HepG2 (cell line): ENCODE data around the gene ABAT. TPM values are rescaled to one million over a fixed set of nuclear protein-coding genes. Genes with fewer than 3 reads are reported as not detected.

Experiments
- ASH2L ChIP-seq: fragments of 300-600, 200-600 bp; sonication (generic); IDR thresholded peaks from 2 replicates; pipeline ENCODE4 v1.7.0; 2017; ENCODE audit warnings: low read depth, mild to moderate bottlenecking, moderate library complexity, mixed read lengths, low read length; ENCODE audit not compliant: insufficient read length
- CREM ChIP-seq, 2 experiments: sonication (generic) in 1 of 2; formaldehyde crosslinking in 1 of 2; IDR thresholded peaks; 2 replicates each; pipeline versions ENCODE4 v1.4.0 to v1.6.1; 2016 to 2020; ENCODE audit warnings: antibody characterized with exemption in 1 of 2, mild to moderate bottlenecking in 1 of 2, missing genetic modification reagents in 1 of 2
- ERF ChIP-seq: IDR thresholded peaks from 2 replicates; pipeline ENCODE4 v1.6.1; 2018; ENCODE audit warnings: missing biosample characterization, missing genetic modification reagents
- KAT2B ChIP-seq: fragments of 150-350 bp; IDR thresholded peaks from 2 replicates; pipeline ENCODE4 v1.6.1; 2014; ENCODE audit warnings: low read depth, low read length, borderline replicate concordance
- KDM2A ChIP-seq: sonication (generic); formaldehyde crosslinking; IDR thresholded peaks from 2 replicates; pipeline ENCODE4 v1.4.0; 2020; ENCODE audit warnings: low read depth, missing genetic modification reagents, borderline replicate concordance
- NFAT5 ChIP-seq: sonication (generic); formaldehyde crosslinking; IDR thresholded peaks from 2 replicates; pipeline ENCODE4 v1.4.0; 2020; ENCODE audit warnings: missing genetic modification reagents
- RFX5 ChIP-seq: IDR thresholded peaks from 2 replicates; pipeline ENCODE4 v1.6.1; 2011; ENCODE audit warnings: low read depth, low read length, improper control_type of control experiment
- SIN3B ChIP-seq: fragments of 150-350 bp; IDR thresholded peaks from 2 replicates; pipeline ENCODE4 v1.6.1; 2014; ENCODE audit warnings: low read length
- SOX6 ChIP-seq, 2 experiments: fragments of 450-650 bp in 1 of 2; sonication (generic) in 1 of 2; formaldehyde crosslinking in 1 of 2; IDR thresholded peaks; 2 replicates each; pipeline versions ENCODE4 v1.4.0 to v1.6.1; 2017 to 2020; ENCODE audit warnings: antibody characterized with exemption in 1 of 2, mild to moderate bottlenecking in 1 of 2, missing genetic modification reagents in 1 of 2
- ZFP82 ChIP-seq: sonication (generic); formaldehyde crosslinking; IDR thresholded peaks from 2 replicates; pipeline ENCODE4 v1.5.1; 2020; ENCODE audit warnings: mild to moderate bottlenecking, missing genetic modification reagents, borderline replicate concordance
- ZNF230 ChIP-seq: sonication (generic); formaldehyde crosslinking; IDR thresholded peaks from 2 replicates; pipeline ENCODE4 v1.4.0; 2020; ENCODE audit warnings: mild to moderate bottlenecking, missing genetic modification reagents
- ZNF331 ChIP-seq: sonication (generic); formaldehyde crosslinking; IDR thresholded peaks from 2 replicates; pipeline ENCODE4 v1.4.0; 2020; ENCODE audit warnings: missing genetic modification reagents
- ZNF333 ChIP-seq: sonication (generic); formaldehyde crosslinking; IDR thresholded peaks from 2 replicates; pipeline ENCODE4 v1.4.0; 2020; ENCODE audit warnings: mild to moderate bottlenecking, missing genetic modification reagents, borderline replicate concordance
- ZNF670 ChIP-seq: sonication (generic); formaldehyde crosslinking; IDR thresholded peaks from 2 replicates; pipeline ENCODE4 v1.8.0; 2022; ENCODE audit warnings: mild to moderate bottlenecking, missing genetic modification reagents, borderline replicate concordance
- ZNF687 ChIP-seq: sonication (generic); formaldehyde crosslinking; IDR thresholded peaks from 2 replicates; pipeline ENCODE4 v1.5.1; 2020; ENCODE audit warnings: mild to moderate bottlenecking, missing genetic modification reagents, moderate library complexity
- ZSCAN9 ChIP-seq: IDR thresholded peaks from 2 replicates; pipeline ENCODE4 v1.6.1; 2016; ENCODE audit warnings: borderline replicate concordance
- polyA plus RNA-seq, 8 experiments: library from polyadenylated mRNA; depleted of rRNA in 3 of 8; stranded (reverse) in 7 of 8; unstranded in 1 of 8; fragments of >200 nt; fragmentation: Illumina TruSeq in 4 of 8; extraction: Trizol in 4 of 8; gene quantifications; 2 replicates each; pipeline versions ENCODE4 v1.2.1 to v1.2.3, GENCODE V29; 2011 to 2016; ENCODE audit warnings: low read depth in 4 of 8, missing spikeins in 1 of 8, mixed read lengths in 1 of 8; ENCODE audit not compliant: insufficient read depth in 1 of 8
- total RNA-seq, 5 experiments: library from RNA; depleted of rRNA; stranded (reverse); fragments of >200 nt; fragmentation: Illumina TruSeq; extraction: Trizol; gene quantifications; 2 replicates each; pipeline ENCODE4 v1.2.3, GENCODE V29; 2016; ENCODE audit warnings: low read depth in 1 of 5
- TF ChIP-seq, protein P1 (sequence below): IDR thresholded peaks from 2 replicates; pipeline ENCODE4 v1.6.1; 2016; ENCODE audit warnings: low read depth, control low read depth

Gene ABAT
- total and polyA plus RNA-seq, 2 of the 13 experiments (the other 11 are each of a cell fraction or from before 2014, with no cell fraction given), result 47.6 to 97.3 TPM

DNA sequence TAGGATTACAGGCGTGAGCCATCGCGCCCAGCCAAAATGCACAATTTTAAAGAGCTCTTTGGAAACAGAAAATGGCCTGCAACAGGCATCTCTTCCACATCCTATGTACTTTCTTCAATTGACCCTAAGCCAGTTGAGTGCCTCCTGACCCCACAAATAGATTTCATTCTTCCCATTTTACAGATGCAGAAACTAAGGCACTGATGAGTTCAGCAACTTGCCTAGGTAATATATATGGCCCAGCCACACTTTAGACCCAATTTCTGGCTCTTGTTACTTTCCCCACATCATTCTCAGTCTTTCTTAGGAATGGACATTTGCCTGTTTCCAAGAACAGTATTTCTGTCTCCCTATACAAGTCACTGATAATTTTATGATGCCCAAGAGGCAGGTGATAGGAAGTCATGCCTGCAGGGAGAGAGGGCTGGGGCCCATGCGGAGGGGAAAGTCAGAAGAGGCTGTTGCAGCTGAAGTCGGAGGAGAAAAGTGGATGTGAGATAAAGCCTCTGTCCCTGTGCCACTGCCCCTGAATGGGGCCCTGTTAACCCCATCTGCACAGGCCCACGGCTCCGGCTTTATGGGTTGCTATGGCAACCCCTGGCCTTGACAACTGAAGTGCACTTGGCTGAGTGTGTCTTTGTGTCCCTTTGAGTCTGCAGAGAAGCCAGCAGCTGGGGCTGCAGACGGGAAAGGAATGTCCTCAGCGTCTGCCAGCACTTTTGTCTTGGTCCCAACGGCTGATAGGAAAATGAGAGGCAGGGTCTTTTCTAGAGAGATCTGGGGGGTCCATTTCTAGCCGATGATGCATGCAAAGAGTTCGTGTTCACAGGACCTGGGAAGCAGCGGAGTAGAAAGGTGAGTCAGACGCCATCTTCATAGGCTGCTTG is 45.9 kb downstream of the ABAT start (continued):
- TF ChIP-seq ZNF687 (CRISPR knock-in tag), result peak; percentile 46; the same call in 1 of the 2 replicates
- TF ChIP-seq ERF (CRISPR knock-in tag), result 0 out of 2 replicates have a peak, but pooled peaks have one; percentile 45
- no peak for TF ChIP-seq SOX6 (IDR thresholded peaks at IDR 0.05)
- peak; percentile 38; the same call in 1 of the 2 replicates for TF ChIP-seq SOX6 (CRISPR knock-in tag; IDR thresholded peaks at IDR 0.05)
- peak; percentile 69 for TF ChIP-seq ASH2L
- TF ChIP-seq KAT2B, result no peak
- peak; percentile 10; the same call in 1 of the 2 replicates for TF ChIP-seq CREM (IDR thresholded peaks at IDR 0.05)
- no peak for TF ChIP-seq CREM (CRISPR knock-in tag; IDR thresholded peaks at IDR 0.05)
- TF ChIP-seq ZSCAN9 (CRISPR knock-in tag), result no peak
- TF ChIP-seq, protein P1, sequence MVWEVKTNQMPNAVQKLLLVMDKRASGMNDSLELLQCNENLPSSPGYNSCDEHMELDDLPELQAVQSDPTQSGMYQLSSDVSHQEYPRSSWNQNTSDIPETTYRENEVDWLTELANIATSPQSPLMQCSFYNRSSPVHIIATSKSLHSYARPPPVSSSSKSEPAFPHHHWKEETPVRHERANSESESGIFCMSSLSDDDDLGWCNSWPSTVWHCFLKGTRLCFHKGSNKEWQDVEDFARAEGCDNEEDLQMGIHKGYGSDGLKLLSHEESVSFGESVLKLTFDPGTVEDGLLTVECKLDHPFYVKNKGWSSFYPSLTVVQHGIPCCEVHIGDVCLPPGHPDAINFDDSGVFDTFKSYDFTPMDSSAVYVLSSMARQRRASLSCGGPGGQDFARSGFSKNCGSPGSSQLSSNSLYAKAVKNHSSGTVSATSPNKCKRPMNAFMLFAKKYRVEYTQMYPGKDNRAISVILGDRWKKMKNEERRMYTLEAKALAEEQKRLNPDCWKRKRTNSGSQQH, result no peak; the same call in 1 of the 2 replicates
- TF ChIP-seq ZNF333 (CRISPR knock-in tag), result no peak
- TF ChIP-seq ZFP82 (CRISPR knock-in tag), result no peak
- no peak for TF ChIP-seq SIN3B
- peak; percentile 71; the same call in 1 of the 2 replicates for TF ChIP-seq ZNF331 (CRISPR knock-in tag)
- TF ChIP-seq KDM2A, result peak; percentile 31; the same call in 1 of the 2 replicates
- TF ChIP-seq ZNF230 (CRISPR knock-in tag), result no peak
- peak; percentile 93 for TF ChIP-seq RFX5
- 0 out of 2 replicates have a peak, but pooled peaks have one; percentile 12 for TF ChIP-seq NFAT5 (CRISPR knock-in tag)
- TF ChIP-seq ZNF670 (CRISPR knock-in tag), result no peak
